Stimulated activated memory B cell treated with anti-CD40 and anti-IgM and Interleukin-4, amounts not matched to agents 10 μg/mL and 1 μg/mL and 100 μg/mL, for 72 hours (primary cell): Measurements from ENCODE around the gene GTPBP8.

Experiments used
- ATAC-seq: fragments of 150-1000 bp; cut with Tn5 transposase; 2 replicates; pipeline ENCODE4 v1.10.0; 2021
- H3K27ac Mint-ChIP-seq: one replicate; pipeline ENCODE4 v1.8.0; 2022; ENCODE audit warnings: mild to moderate bottlenecking, mixed read lengths
- H3K27me3 Mint-ChIP-seq: one replicate; pipeline ENCODE4 v1.8.0; 2022; ENCODE audit warnings: mixed read lengths
- H3K36me3 Mint-ChIP-seq: one replicate; pipeline ENCODE4 v1.8.0; 2022; ENCODE audit warnings: mixed read lengths
- H3K4me1 Mint-ChIP-seq: one replicate; pipeline ENCODE4 v1.8.0; 2022; ENCODE audit warnings: mixed read lengths
- H3K4me3 Mint-ChIP-seq: one replicate; pipeline ENCODE4 v1.8.0; 2022; ENCODE audit warnings: mild to moderate bottlenecking, moderate library complexity, mixed read lengths
- H3K9me3 Mint-ChIP-seq: one replicate; pipeline ENCODE4 v1.8.0; 2022; ENCODE audit warnings: mixed read lengths

The GTPBP8 gene

DNA sequence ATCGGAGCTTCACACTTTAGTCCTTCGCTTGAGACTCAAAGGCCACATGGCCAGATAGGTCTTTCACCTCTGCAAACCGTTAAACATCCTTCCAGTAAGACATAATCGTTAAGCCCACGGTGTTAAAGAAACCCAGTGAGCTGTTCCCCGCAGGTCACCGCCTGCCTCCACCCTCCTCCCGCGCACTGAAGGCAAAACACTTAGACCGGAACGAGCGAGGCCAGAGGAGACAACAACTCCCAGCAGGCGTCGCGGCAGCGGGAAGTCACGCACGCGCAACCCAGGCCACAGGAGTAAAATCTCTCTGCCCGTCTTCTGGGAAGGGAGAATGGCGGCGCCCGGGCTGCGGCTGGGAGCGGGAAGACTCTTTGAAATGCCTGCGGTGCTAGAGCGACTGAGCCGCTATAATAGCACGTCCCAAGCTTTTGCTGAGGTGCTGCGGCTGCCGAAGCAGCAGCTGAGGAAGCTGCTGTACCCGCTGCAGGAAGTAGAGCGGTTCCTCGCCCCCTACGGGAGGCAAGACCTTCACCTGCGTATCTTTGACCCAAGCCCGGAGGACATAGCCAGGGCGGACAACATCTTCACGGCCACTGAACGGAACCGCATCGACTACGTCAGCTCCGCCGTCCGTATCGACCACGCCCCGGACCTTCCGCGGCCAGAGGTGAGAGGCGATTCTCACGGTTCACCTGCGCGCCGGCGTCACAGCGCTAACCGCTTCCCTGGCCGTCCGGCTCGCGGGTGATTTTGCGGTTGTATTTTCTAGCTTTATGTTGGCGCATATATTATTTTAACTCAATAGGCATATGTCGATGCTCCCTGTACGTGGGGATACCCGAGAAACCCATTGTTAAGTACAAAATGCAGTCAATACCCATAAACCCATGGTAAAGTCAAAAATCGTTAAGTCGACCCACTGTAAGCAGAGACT lies at the start of gene GTPBP8:
TSS of gene GTPBP8 (plus strand) at position 313 of the 931 bp plus-strand sequence. CDS start at position 329, 16 bp downstream.
- peak; percentile 97 for ATAC-seq
- Mint-ChIP-seq H3K27ac (peak within 1 kb of the TSS; percentile 97), H3K4me1 (peaks cover 28% of the 10 kb centered on the region), H3K4me3 (peak within 1 kb of the TSS; percentile 78), H3K27me3 (no peaks in the 10 kb centered on the region), H3K36me3 (peaks cover 9% of the 10 kb centered on the region), H3K9me3 (no peaks in the 10 kb centered on the region)

DNA sequence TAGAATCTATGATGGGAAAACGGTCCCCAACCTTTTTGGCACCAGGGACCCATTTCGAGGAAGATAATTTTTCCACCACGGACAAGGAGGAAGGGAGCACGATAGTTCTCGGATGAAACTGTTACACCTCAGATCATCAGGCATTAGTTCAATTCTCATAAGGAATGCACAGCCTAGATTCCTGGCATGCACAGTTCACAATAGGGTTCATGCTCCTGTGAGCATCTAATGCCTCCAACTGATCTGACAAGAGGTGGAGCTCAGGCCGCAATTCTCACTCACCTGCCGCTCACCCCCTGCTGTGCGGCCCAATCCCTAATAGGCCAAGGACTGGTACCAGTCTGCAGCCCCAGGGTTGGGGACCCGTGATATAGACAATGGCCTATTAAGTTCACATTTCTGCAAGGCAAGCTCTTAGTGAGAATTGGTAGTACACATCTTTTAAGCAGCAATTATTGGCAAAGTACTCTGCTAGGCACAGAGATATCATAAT lies 42.4 kb upstream of the GTPBP8 start:
- Mint-ChIP-seq H3K4me1 (peaks cover 21% of the 10 kb centered on the region), H3K27me3 (no peaks in the 10 kb centered on the region), H3K27ac (no peak overlapping the region), H3K9me3 (peaks cover 1% of the 10 kb centered on the region), H3K4me3 (no peak overlapping the region), H3K36me3 (peaks cover 40% of the 10 kb centered on the region)
- ATAC-seq: no peak

DNA sequence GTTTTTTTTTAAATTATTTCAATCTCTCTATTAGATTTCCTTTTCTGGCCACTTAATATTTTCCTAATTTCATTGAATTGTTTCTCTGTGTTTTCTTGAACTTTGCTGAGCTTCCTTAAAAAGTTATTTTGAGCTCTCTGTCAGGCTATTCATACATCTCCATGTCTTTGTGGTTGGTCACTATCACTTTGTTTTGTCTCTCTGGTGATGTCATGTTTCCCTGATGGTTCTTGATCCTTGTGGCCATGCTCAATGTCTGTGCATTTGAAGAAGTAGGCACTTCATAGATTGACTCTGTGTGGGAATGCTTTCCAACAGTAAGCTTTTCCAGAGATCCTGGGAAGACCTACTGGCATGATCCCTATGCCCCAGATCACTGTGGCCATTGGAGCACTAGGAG lies 34.4 kb upstream of the GTPBP8 start:
- no peak overlapping the region for H3K27ac Mint-ChIP-seq
- peaks cover 6% of the 10 kb centered on the region for H3K9me3 Mint-ChIP-seq
- peaks cover 20% of the 10 kb centered on the region for H3K4me1 Mint-ChIP-seq
- no peak for ATAC-seq
- no peak overlapping the region for H3K4me3 Mint-ChIP-seq
- H3K36me3 Mint-ChIP-seq: peaks cover 14% of the 10 kb centered on the region
- no peaks in the 10 kb centered on the region for H3K27me3 Mint-ChIP-seq

DNA sequence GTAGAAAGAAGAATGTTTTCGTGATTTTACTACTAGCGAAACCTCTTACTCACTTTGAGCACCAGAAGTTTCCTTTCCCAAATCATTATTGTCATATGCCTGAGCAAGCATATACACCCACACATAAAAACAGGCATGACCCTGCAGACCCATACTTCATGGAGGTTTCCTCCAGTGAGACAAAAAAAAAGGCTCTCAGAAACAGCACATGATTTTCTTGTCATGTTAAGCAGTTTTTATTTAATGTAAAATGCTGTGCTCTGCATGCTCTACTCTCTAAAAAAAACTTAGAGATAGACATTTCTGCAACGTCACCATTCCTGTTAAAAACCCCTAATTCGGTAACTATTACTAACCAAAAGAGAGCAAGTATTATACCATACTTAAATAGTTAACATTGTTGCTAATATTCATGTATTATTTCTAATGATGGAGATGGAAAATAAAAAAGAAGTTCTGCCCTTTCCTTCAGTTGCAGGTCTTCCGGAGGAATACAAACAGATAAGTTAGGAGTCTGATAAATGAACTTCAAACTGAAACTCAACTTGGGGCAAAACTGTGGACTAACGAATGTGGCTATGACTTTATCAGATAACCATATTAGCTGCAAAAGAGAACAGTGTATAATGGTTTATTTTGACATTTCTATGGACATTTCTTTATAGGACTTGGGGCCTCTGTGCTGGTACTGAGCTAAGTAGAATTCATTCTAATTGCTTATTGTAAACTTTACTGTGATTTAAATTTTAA lies 31.8 kb upstream of the GTPBP8 start:
- H3K4me3 Mint-ChIP-seq: peak overlapping the region; percentile 64
- peaks cover 33% of the 10 kb centered on the region for H3K36me3 Mint-ChIP-seq
- H3K27ac Mint-ChIP-seq: peak overlapping the region; percentile 65
- H3K9me3 Mint-ChIP-seq: peaks cover 12% of the 10 kb centered on the region
- H3K27me3 Mint-ChIP-seq: no peaks in the 10 kb centered on the region
- ATAC-seq: peak; percentile 62
- H3K4me1 Mint-ChIP-seq: peaks cover 27% of the 10 kb centered on the region

DNA sequence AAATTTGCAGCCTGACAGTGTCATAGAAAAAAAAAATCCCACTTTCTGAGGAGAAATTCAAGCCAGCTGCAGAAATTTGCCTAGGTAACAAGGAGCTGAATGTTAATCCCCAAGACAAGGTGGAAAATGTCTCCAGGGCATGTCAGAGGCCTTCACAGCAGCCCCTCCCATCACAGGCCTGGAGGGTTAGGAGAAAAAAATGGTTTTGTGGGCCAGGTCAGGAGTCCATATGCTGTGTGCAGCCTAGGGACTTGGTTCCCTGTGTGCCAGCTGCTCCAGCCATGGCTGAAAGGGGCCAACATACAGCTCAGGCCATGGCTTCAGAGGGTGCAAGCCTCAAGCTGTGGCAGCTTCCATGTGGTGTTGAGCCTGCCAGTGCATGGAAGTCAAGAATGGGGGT lies 27.1 kb upstream of the GTPBP8 start:
- H3K4me1 Mint-ChIP-seq: peaks cover 50% of the 10 kb centered on the region
- H3K9me3 Mint-ChIP-seq: peaks cover 14% of the 10 kb centered on the region
- H3K4me3 Mint-ChIP-seq: no peak overlapping the region
- H3K27ac Mint-ChIP-seq: no peak overlapping the region
- peaks cover 32% of the 10 kb centered on the region for H3K36me3 Mint-ChIP-seq
- no peak for ATAC-seq
- H3K27me3 Mint-ChIP-seq: no peaks in the 10 kb centered on the region

DNA sequence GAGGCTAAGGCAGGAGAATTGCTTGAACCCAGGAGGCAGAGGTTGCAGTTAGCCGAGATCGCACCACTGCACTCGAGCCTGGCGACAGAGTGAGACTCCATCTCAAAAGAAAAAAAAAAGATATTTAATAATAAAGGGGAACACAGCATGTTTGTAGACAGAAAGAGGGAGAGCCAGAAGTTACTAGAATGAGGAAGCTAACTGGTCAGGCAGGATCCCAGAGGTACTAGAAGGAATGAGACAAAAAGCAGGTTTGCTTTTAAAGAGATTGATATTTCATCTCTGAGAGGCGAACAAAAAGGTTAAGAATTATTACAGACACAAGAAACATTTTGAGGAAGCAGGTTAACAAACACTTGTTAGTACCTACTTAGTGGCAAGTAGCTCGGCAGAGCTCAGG lies 25.1 kb upstream of the GTPBP8 start:
- Mint-ChIP-seq H3K4me3 (no peak overlapping the region), H3K36me3 (peaks cover 32% of the 10 kb centered on the region)

DNA sequence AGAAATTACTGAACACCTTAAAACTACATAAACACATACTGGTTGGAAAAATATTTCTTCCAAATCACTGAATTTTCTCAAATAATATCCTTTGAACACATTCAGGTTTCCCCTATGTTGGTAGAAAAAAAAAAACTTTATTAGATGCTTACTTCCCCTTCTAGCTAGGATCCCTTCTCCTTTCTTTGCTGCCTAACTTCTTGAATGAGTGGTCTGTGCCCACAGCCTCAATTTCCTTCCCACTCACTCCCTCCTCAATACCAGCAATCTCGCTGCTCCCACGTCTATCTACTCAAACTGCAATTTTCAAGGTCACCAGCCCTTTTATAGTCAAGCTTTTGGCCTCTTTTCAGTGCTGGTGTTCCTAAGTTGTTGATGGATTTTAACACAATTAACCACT lies 24.2 kb upstream of the GTPBP8 start:
- peaks cover 14% of the 10 kb centered on the region for H3K9me3 Mint-ChIP-seq
- peak; percentile 86 for ATAC-seq
- H3K36me3 Mint-ChIP-seq: peaks cover 29% of the 10 kb centered on the region
- H3K4me3 Mint-ChIP-seq: peak overlapping the region; percentile 14
- no peaks in the 10 kb centered on the region for H3K27me3 Mint-ChIP-seq
- peak overlapping the region; percentile 5 for H3K27ac Mint-ChIP-seq
- peaks cover 47% of the 10 kb centered on the region for H3K4me1 Mint-ChIP-seq

More for the DNA sequence above, 25.1 kb upstream of the GTPBP8 start:
- H3K27ac Mint-ChIP-seq: no peak overlapping the region
- ATAC-seq: no peak
- peaks cover 46% of the 10 kb centered on the region for H3K4me1 Mint-ChIP-seq
- H3K9me3 Mint-ChIP-seq: peaks cover 14% of the 10 kb centered on the region
- H3K27me3 Mint-ChIP-seq: no peaks in the 10 kb centered on the region

DNA sequence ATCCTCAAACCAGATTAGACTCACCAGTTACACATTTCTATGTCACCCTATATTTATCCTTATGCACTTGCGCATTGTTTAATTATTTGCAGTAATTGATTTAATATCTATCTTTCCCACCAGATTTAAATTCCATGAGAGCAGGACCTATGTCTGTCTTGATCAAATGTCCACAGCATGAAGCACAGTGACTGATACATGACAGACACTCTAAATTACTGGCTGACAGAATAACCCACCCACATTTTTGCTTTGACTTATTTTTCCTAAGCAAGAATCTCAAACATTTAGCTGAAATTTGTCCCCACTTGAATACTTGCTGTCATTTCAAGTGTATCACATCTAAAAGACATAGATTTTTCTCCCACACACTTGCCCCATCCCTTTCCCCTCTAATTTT lies 23.4 kb upstream of the GTPBP8 start:
- Mint-ChIP-seq H3K4me1 (peaks cover 51% of the 10 kb centered on the region), H3K4me3 (no peak overlapping the region), H3K27me3 (no peaks in the 10 kb centered on the region), H3K36me3 (peaks cover 26% of the 10 kb centered on the region), H3K27ac (peak overlapping the region; percentile 5), H3K9me3 (peaks cover 14% of the 10 kb centered on the region)
- ATAC-seq: no peak

DNA sequence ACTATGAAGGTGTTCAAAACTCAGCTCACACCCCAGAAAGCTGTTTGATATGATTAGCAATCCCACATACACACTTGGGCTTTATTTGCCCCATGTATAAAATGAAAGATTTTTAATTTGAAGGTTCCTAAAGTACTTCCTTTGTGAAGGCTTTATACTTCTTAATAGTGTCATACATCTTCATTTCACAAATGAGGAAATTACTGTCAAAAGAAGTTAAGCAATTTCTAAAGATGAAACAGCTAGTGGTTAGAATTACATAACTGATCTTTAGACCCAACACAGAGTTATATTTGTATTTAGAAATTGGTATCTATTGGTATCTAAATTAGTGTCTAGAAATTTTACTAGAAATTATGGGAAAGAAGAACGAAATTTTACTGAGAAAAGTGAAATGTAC lies 23.0 kb upstream of the GTPBP8 start:
- Mint-ChIP-seq H3K4me3 (no peak overlapping the region), H3K9me3 (peaks cover 14% of the 10 kb centered on the region), H3K27ac (peak overlapping the region; percentile 5), H3K36me3 (peaks cover 24% of the 10 kb centered on the region), H3K27me3 (no peaks in the 10 kb centered on the region), H3K4me1 (peaks cover 55% of the 10 kb centered on the region)
- no peak for ATAC-seq

DNA sequence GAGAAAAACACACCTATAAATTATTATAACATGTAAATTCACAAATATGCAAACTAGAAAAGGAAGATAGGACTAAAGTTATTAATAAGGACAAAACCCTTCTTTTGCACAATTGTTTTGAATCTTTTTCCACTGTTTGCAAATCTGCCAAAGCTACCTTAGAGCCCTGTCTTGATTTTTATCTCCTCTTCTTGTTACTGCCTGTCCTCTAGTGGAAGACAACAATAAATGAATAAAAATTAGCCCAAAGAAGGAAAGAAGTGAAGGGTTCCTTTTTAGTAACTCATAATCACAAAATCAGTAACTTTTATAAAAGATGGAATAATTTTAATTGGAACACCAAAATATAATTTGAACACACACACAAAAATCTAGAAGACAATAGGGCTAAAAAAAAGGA lies 18.6 kb upstream of the GTPBP8 start:
- Mint-ChIP-seq H3K4me3 (peak overlapping the region; percentile 93), H3K9me3 (no peaks in the 10 kb centered on the region), H3K27me3 (no peaks in the 10 kb centered on the region), H3K36me3 (no peaks in the 10 kb centered on the region), H3K27ac (peak overlapping the region; percentile 94), H3K4me1 (peaks cover 81% of the 10 kb centered on the region)
- no peak for ATAC-seq

DNA sequence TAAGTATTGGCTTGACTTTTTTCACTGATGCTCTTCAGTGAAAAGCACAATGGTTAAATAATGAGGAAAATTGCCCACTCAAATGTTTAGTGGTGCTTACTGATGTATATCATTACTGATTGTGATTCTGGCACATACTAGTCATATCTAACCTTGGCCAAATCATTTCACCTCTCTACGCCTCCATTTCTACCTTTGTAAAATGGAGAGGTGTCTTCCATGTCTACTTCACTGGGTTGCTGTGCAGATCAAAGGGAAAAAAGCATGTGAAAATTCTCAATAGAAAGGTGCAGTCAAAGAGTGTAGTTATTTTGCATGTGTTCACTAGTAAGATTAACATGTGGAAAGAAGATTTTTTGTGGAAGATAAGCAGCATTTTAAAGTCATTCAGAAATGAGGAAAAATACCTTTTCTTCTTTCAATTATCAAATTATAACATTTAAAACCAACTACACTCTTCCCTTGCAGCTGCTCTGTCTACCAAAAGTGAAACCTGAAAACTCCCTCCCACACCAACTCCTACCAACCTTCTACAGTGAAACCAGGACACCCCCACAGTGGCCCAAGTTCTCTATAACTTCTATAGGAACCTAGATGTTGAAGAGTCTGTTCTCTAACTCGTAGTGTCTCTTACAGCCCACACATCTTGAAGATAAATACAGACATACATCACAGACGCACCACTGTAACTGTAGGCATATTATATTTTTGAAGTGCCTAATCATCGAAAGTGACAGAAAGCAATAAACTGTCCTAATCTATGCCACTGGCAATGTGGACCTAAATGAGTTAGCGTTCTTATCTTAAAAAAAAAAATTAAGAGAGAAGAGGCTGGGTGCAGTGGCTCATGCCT lies 17.2 kb upstream of the GTPBP8 start:
- peaks cover 81% of the 10 kb centered on the region for H3K4me1 Mint-ChIP-seq
- no peaks in the 10 kb centered on the region for H3K36me3 Mint-ChIP-seq
- H3K9me3 Mint-ChIP-seq: no peaks in the 10 kb centered on the region
- peak; percentile 92 for ATAC-seq
- H3K4me3 Mint-ChIP-seq: peak overlapping the region; percentile 93
- no peaks in the 10 kb centered on the region for H3K27me3 Mint-ChIP-seq
- peak overlapping the region; percentile 94 for H3K27ac Mint-ChIP-seq

DNA sequence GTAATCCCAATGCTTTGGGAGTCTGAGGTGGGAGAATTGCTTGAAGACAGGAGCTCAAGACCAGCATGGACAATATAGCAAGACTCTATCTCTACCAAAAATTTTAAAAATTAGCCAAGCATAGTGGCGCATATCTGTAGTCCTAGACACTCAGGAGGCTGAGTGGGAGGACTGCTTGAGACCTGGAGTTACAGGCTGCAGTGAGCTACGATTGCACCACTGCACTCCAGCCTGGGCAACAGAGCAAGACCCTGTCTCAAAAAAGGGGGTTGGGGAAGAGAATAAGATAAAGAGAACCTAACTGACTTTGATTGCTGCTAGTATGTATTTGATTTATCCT lies 16.6 kb upstream of the GTPBP8 start:
- H3K27me3 Mint-ChIP-seq: no peaks in the 10 kb centered on the region
- H3K9me3 Mint-ChIP-seq: no peaks in the 10 kb centered on the region
- peak overlapping the region; percentile 93 for H3K4me3 Mint-ChIP-seq
- H3K27ac Mint-ChIP-seq: peak overlapping the region; percentile 94
- no peaks in the 10 kb centered on the region for H3K36me3 Mint-ChIP-seq
- peak; percentile 58 for ATAC-seq
- H3K4me1 Mint-ChIP-seq: peaks cover 79% of the 10 kb centered on the region

DNA sequence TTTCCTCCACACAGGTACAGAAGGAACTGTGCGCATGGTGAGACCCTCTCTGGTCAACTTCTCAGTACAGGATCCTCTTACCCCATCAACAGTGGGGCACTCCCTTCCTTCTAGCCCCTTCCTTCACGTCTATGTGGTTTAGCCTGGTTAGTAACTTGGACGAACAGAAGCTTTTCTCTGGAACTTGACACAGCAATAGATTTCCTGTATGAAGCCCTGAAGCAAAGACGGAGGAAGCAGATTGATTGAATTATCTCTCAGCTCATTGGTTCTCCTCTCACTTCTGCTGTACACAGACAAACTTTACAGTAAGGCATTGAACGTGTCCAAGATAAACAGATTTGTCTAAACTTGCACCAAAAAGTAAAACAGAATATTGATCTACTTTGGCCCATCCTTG lies 15.9 kb upstream of the GTPBP8 start, which contains the start of gene CD200R1:
TSS of gene CD200R1 (minus strand) at position 210 of the 400 bp plus-strand sequence. CDS start 246 bp downstream, outside the sequence.
- Mint-ChIP-seq H3K36me3 (no peaks in the 10 kb centered on the region), H3K9me3 (no peaks in the 10 kb centered on the region), H3K4me1 (peaks cover 79% of the 10 kb centered on the region), H3K4me3 (peak within 1 kb of the TSS; percentile 93), H3K27me3 (no peaks in the 10 kb centered on the region), H3K27ac (peak within 1 kb of the TSS; percentile 94)
- peak; percentile 26 for ATAC-seq

DNA sequence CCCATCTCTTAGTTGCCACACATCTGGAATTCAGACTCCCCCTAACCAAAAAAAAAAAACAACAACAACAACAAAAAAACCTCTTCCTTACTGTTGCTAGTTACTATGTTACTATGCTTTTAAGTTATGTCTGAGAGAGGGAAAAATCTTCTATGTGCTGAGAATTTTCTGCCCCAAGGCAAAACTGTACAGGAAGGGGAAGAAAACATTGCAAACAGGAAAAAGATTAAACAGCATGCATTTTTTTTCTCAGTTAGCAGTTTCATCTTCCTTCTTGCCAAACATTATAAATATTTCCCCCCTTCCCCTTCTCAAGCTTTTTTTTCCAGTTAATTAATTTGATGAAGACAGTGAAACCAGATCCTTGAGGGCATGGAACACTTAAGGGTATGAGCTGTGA lies 14.8 kb upstream of the GTPBP8 start:
- Mint-ChIP-seq H3K27ac (peak overlapping the region; percentile 94), H3K27me3 (no peaks in the 10 kb centered on the region), H3K9me3 (no peaks in the 10 kb centered on the region), H3K36me3 (no peaks in the 10 kb centered on the region), H3K4me1 (peaks cover 79% of the 10 kb centered on the region), H3K4me3 (no peak overlapping the region)
- no peak for ATAC-seq

DNA sequence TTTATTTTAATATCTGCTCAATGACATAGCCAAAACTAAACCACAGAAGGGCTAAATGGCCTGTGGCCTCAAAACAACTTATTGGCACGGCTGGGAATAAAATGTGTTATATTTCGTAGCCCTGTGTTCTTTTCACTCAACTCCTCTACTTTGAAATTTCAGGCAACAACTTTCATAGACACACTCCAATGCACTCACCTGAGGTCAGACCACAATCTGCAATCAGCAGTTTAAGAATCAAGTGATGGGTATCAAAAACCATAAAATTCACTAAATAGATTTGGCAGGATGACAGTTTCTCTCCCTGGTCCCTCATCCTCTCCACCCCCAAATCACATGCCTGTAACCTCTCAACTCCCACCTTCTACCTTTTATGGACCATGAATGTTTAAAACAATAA lies 13.8 kb upstream of the GTPBP8 start:
- H3K4me3 Mint-ChIP-seq: no peak overlapping the region
- H3K27me3 Mint-ChIP-seq: no peaks in the 10 kb centered on the region
- peak overlapping the region; percentile 94 for H3K27ac Mint-ChIP-seq
- ATAC-seq: no peak
- peaks cover 77% of the 10 kb centered on the region for H3K4me1 Mint-ChIP-seq
- no peaks in the 10 kb centered on the region for H3K36me3 Mint-ChIP-seq
- H3K9me3 Mint-ChIP-seq: no peaks in the 10 kb centered on the region
